ENCODE data around the gene BICD1.

The BICD1 gene

GRCh38 chr12:32418903-32419519, 312.4 kb downstream of the BICD1 start:
- no peak for DNase-seq

GRCh38 chr12:32419520-32419960, 312.9 kb downstream of the BICD1 start:
- no peak for DNase-seq

- DNase-seq = no peak
Measured at GRCh38 chr12:32420356-32420755, 313.7 kb downstream of the BICD1 start.

- no peak for DNase-seq
Measured at GRCh38 chr12:32423559-32423958, 316.9 kb downstream of the BICD1 start.

- DNase-seq = no peak
Measured at GRCh38 chr12:32431025-32431424, 324.4 kb downstream of the BICD1 start.

Data from T-helper 1 cell (primary cell).